Measurements from ENCODE around the gene SYVN1. TPM values are rescaled to one million over a fixed set of nuclear protein-coding genes. Genes with fewer than 3 reads are reported as not detected.
"Not testable (repeated sequence)": the region's sequence is repeated elsewhere in the genome, so short reads cannot be mapped to it uniquely, and the experiment has no call there.

Gene SYVN1
- total RNA-seq, 1 experiment from 2014 or later = 18.0 TPM

GRCh38 chr11:65151331-65151899, 17.1 kb upstream of the SYVN1 start:
- no peak for DNase-seq (ENCODE audit: low spot score)

DNA sequence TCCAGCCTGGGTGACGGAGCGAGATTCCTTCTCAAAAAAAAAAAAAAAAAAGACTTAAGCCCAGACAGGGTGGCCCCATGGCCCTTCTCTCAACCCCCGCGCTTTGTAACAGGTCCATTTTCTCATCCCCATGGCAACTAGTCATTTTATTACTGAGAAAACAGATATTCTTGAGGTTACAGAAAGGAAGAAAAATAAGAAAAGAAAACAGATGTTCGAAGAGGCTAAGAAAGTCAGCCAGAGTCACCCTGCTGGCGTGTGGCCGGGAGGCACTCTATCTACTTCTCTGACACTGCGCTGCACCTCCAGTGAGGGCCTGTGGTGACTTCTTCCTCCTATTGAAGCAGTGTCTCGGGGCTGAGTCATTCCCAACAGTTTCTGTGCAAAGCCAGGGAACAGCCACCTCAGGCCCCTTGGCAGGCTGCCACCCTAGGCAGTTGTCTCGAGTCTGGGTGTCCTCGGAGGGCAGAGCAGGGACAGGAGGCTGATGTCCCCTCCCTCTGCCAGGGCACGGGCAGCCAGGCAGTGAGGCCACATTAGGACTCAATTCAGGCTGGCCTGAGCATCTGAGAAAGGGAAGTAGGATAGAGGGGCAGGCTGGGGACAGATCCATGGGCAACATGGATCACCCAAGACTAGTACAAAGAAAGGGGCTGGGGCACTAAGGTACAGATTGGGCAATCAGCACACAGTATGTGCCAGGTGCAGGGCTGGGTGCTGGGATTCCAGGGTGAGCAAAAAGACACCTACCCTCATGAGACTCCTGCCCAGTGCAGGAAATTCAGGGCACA, 16.4 kb upstream of the SYVN1 start:
- DNase-seq (ENCODE audit: low spot score) = peak; percentile 98

- DNase-seq (ENCODE audit: low spot score) = not testable (repeated sequence)
Observed at GRCh38 chr11:65150131-65150508, 15.8 kb upstream of the SYVN1 start.

- no peak for DNase-seq (ENCODE audit: low spot score)
Observed at GRCh38 chr11:65148657-65149056, 14.3 kb upstream of the SYVN1 start.

DNA sequence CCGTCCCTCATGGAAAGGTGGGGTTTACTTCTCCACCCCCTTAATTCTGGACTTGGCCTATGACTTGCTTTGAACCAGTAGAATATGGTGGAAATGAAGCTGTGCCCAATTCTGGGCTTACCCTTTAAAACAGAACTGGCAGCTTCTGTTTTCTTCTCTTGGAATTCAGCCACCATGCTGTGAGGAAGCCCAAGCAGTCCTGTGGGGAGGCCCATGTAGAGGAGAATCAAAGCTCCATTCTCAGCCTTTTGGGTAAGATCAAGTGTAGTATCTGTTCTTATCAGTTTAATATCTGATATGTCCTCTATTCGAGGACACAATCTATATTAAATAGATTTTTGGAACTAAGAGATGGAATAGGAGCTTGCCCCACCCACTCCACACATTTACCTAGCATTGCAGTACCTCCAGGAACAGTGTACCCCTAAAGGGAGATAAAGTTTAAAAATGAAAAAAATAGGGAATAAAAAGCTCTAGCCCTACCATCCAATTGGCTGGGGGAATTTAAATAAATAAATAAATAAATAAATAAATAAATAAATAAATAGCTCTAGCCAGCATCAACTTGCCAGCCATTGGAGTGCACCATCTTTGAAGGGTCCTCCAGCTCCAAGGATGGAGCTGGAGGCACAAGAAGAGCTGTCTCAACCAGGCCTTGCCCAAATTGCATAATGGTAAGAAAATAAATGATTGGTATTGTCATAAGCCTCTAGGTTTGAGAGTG, 13.2 kb upstream of the SYVN1 start:
- DNase-seq (ENCODE audit: low spot score) = no peak

DNA sequence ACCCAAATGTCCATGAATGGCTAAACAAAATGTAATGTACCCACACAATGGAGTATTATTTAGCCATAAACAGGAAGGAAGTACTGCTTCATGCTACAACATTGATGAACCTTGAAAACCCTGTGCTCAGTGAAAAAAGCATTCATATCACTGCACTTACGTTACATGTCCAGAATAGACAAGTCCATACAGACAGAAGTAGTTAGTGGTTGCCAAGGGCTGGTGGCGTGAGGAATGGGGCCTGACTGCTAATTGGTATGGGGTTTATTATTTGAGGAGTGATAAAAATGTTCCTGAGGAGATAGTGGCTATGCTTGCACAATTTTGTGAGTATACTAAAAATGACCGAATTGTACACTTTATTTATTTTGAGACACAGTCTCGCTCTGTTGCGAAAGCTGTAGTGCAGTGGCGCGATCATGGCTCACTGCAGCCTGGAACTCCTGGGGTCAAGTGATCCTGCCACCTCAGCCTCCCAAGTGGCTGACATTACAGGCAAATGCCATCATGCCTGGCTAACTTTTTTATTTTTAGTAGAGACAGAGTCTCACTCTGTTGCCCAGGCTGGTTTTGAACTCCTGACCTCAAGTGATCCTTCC, 7.7 kb upstream of the SYVN1 start:
- DNase-seq (ENCODE audit: low spot score) = no peak

DNA sequence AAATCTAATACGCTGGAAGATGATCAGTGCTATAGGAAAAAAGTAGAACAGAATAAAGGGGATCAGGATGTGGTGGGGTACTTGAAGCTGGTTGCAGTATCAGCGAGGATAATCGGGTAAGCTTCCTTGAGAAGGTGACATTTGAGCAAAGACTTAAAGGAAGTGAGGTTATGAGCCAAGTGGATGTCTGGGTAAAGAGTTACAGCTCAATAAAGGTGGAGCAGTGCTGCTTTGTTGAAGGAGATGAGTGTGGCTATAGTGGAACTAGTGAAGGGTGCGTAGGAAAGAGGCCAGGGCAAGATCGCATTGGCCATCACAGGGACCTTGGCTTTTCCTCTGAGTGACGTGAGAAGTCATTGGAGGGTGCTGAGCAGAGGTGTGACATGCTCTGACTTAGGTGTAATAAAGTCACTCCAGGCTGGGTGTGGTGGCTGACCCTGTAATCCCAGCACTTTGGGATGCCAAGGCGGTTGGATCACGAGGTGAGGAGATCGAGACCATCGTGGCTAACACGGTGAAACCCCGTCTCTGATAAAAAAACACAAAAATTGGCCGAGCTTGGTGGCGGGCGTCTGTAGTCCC, 2.3 kb upstream of the SYVN1 start:
- no peak for DNase-seq (ENCODE audit: low spot score)

DNA sequence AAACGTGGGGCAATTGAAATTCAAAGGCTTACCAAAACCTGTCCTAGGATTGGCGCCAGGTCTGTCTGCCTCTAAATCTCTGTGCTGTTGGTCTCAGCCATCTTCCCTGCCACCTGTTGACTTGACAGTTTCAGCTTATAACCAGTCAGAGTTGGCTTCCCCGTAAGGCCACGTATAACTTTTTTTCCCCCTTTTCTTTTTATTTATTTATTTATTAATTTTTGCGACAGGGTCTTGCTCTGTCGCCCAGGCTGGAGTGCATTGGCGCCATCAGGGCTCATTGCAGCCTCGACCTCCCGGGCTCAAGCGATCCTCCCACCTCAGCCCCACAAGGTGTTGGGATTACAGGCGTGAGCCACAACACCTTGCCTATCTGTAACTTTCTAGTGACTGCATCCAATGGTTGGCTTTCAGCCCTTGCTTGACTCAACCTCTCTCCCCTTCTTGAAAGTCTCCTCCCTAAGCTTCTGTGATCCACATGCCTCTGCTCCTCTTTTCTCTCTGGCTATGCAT, 1.4 kb upstream of the SYVN1 start:
- DNase-seq (ENCODE audit: low spot score) = no peak

- DNase-seq (ENCODE audit: low spot score) = peak; percentile 98
Observed at GRCh38 chr11:65134952-65135632, 773 bp upstream of the SYVN1 start.

- DNase-seq (ENCODE audit: low spot score) = no peak
Observed at GRCh38 chr11:65133724-65134123, 595 bp downstream of the SYVN1 start.

GRCh38 chr11:65132988-65133700, 1.2 kb downstream of the SYVN1 start:
- no peak for DNase-seq (ENCODE audit: low spot score)

DNA sequence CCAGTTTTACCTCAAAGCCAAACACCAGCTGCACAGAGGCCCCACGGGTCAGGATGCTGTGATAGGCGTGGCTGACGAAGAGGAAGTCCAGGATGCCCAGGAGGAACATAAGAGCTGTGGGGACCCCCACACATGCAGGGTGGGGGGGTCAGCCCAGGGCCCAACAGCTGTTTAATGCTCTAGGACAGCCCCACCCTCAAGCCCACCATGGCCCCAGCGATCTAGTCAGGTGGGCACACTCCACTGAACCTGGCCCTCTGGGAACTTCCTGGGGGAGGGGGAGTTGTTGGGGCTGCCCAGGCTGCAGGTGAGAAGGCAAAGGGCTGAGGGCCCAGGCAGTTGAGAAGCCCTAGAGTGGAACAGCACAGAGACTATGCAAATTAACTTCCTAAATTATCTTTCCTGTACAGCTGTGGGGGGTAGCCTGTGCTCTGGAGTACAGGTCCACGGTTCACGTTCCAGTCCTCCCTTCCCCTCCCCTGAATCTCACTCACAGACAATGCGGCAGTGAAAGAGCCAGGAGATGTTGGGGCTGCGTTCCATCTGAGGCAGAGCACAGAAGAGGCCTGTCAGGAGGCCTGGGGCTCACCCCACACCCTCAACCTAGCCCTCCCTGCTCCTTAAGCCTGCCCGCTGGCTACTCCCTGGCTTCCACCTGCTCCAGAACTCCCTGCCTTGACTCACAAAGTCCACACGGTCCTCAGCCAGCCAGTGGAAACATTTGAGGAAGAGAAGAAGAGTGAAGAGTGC, 1.9 kb downstream of the SYVN1 start:
- DNase-seq (ENCODE audit: low spot score) = no peak

GRCh38 chr11:65131895-65132237, 2.5 kb downstream of the SYVN1 start:
- no peak for DNase-seq (ENCODE audit: low spot score)

GRCh38 chr11:65131417-65131776, 2.9 kb downstream of the SYVN1 start:
- no peak for DNase-seq (ENCODE audit: low spot score)

DNA sequence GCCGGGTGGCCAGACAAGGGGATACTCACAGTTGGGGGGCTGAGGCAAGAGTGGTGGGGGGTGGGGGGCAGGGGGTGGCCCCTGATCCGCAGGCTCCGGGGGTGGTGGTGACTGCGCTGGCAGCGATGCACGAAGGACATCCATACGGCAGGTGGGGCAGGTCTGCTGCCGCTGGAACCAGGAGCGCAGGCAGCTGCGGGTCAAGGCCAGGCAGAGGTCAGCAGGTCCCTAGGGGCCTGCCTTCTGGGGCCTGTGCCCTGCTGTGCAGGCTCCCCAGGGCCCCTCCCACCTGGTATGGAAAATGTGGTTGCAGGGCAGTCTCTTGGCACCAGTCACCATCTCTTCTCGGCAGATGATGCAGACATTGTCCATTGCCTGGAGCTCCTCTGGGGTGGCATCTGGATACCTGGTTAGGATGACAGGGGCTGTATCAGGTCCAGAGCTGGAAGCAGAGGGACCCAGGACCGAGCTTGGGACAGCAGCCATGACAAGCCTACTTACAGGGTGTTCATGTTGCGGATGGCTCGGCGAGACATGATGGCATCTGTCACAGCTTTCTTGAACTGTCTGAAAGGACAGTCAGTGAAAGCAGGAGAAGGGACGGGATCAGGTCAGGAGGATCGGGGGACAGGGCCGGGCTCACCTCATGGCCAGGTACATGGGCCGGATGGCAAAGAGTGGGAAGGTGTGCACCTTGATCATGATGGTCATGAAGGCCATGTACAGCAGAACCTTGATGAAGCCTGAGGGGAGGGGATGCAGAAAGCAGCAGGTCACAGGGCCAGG, 3.5 kb downstream of the SYVN1 start:
- no peak for DNase-seq (ENCODE audit: low spot score)

DNA sequence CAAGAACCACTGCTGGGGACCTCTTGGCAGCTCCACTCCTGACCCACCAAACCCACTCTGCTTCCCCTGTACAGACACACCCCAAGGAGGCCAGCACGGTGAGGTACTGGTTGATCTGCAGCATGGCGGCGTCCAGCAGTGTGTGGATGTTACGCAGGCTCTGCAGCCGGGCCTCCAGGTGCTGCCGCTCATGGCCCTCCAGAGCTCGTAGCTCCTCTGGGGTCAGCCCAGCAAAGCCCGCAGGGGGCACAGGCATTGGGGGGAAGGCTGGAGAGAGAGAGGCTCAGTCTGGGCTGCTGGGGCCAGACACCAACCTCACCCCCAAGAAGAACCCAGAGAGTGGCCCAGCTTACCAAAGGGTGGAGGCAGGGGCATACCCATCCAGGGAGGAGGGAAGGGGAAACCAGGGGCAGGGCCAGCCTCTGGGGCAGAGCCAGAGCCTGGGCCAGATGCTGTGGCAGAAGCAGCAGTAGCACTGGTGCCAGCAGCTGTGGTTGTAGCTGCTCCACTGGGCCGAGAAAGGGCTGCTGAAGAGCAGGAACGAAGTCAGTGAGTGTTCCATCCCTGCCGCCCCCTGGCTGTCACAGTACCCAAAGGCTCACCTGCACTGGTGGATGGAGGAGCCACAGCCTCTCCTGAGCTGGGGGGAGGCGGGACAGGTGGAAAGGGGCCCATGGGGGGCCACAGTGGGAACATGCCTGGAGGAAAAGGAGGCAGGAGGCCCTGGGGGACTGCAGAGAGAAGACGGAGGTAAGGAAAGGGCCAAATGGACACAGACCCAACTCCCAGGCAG, 4.5 kb downstream of the SYVN1 start:
- DNase-seq (ENCODE audit: low spot score) = no peak

DNA sequence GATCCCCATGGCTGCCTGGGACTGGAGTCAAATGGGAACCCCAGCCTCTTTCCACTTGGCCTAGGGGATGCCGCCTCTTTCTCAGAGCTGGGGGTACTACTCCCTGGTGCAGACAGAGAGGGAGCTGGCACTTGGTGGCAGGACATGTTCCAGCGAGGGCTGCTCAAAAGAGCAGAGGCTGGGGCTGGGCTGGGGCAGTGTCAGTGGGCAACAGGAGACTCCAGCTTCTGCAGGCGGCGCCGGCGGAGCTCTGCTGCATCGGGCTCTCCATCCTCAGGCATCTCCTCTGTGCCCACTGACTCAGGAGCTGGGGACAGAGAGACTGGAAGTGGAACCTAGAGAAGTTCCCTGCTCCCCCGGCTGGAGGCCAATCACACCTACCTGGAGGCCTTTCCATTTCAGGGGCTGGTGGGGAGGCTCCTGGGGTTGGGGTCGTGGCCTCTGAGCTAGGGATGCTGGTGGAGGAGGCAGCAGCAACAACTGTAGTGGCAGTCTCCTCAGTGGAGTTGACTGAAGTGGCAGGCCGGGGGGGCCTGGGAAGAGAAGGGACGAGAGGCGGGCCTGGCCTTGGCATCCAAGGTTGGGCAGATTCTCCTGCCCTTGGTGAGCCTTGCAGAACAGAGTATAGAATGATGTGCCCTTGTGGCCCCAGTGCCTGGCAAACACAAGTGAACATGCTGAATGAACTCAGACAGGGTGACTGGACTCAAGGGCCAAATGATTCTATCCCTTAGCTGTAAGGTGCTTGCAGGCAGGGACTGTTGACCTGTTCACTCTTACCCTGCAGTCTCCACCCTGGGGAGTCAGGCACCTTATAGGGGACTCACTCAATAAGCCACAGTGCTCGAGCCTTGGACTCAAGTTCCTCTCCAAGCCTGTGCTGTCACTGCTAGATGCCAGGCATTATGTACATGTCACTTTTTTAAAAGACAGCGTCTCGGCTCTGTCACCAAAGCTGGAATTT, 5.9 kb downstream of the SYVN1 start:
- DNase-seq (ENCODE audit: low spot score) = no peak
